ENCODE measurements around the gene FMN1. TPM values are rescaled to one million over a fixed set of nuclear protein-coding genes. Genes with fewer than 3 reads are reported as not detected.

Gene FMN1, protein sequence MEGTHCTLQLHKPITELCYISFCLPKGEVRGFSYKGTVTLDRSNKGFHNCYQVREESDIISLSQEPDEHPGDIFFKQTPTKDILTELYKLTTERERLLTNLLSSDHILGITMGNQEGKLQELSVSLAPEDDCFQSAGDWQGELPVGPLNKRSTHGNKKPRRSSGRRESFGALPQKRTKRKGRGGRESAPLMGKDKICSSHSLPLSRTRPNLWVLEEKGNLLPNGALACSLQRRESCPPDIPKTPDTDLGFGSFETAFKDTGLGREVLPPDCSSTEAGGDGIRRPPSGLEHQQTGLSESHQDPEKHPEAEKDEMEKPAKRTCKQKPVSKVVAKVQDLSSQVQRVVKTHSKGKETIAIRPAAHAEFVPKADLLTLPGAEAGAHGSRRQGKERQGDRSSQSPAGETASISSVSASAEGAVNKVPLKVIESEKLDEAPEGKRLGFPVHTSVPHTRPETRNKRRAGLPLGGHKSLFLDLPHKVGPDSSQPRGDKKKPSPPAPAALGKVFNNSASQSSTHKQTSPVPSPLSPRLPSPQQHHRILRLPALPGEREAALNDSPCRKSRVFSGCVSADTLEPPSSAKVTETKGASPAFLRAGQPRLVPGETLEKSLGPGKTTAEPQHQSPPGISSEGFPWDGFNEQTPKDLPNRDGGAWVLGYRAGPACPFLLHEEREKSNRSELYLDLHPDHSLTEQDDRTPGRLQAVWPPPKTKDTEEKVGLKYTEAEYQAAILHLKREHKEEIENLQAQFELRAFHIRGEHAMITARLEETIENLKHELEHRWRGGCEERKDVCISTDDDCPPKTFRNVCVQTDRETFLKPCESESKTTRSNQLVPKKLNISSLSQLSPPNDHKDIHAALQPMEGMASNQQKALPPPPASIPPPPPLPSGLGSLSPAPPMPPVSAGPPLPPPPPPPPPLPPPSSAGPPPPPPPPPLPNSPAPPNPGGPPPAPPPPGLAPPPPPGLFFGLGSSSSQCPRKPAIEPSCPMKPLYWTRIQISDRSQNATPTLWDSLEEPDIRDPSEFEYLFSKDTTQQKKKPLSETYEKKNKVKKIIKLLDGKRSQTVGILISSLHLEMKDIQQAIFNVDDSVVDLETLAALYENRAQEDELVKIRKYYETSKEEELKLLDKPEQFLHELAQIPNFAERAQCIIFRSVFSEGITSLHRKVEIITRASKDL (N-terminal part only)
- 2.7 and 4.3 TPM in 2 replicates for total RNA-seq

DNA sequence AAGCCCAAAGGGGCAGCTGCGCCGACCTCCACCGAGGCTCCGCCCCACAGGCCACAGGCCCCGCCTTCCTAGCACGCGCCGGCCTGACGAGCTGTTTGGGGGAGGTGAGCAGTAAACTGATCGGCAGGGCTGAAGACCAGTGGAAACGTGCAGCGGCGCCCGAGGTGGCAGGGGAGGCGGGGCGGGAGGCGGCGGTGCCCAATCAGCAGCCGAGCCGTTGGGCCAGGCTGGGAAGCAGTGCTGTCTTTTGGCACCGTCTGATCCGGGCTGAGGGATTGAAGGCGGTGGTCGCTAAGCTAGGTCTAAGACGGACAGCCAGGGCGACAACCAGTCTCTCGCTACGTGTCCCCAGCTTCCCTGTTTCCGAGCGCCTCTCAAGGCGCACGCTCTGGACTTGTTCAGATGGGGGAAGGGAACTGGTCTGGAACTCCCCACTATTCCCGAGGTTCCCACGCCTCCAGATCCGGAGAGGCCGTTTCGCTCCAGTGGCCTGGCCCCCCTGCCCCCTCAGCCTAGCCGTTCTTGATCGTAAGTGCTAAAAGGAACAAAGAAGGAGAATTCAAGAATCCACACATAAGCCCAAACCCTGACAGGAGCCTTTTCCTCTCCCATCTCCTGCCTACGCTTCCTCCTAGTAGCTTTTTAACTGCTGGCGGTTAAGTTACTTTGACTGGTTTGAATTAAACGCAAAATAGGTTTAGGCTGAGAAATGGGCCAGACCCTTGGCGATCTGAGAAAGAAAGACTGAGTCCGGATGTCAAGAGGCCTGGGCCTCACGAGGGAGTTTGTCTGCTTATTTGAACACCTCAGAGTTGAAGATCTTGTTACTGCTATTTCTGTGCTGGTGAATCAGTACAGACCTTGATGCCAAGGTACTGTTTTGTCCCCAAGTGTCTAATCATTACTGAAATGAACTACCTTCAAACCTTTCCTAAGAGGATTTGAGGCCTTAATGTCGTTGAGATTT, at the start of gene FMN1:
TSS of gene FMN1 (minus strand) at position 11 of the 967 bp plus-strand sequence. CDS start 39,800 bp downstream, outside the sequence.
- H3K4me3 ChIP-seq (ENCODE audit: low read depth, low read length) = peak within 1 kb of the TSS; percentile 61
- TF ChIP-seq, protein P1, sequence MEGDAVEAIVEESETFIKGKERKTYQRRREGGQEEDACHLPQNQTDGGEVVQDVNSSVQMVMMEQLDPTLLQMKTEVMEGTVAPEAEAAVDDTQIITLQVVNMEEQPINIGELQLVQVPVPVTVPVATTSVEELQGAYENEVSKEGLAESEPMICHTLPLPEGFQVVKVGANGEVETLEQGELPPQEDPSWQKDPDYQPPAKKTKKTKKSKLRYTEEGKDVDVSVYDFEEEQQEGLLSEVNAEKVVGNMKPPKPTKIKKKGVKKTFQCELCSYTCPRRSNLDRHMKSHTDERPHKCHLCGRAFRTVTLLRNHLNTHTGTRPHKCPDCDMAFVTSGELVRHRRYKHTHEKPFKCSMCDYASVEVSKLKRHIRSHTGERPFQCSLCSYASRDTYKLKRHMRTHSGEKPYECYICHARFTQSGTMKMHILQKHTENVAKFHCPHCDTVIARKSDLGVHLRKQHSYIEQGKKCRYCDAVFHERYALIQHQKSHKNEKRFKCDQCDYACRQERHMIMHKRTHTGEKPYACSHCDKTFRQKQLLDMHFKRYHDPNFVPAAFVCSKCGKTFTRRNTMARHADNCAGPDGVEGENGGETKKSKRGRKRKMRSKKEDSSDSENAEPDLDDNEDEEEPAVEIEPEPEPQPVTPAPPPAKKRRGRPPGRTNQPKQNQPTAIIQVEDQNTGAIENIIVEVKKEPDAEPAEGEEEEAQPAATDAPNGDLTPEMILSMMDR (conservative IDR thresholded peaks at IDR 0.05; ENCODE audit: low read depth, low read length) = no peak
- DNase-seq (ENCODE audit: low read depth) = peak; percentile 63

DNA sequence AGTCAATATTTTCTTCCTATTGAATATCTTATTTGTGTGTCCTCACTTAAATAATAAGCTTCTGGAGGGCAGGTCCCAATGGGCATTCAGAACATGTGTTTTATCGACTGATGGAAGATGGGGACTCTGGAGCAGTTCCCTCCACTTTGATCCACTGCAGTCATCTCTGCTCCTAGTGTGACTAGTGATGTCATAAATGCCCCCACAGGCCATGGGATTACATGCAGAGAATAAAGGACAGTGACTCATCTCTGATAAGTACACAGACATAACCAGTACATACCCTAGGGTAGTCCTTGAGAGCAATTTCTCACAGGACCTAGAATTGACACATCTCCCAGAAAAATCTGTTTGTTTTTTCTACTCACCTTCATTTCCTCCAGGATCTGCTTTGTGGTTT, 49.4 kb upstream of the FMN1 start:
- TF ChIP-seq, protein P1 (conservative IDR thresholded peaks at IDR 0.05; ENCODE audit: low read depth, low read length) = no peak
- peak; percentile 46 for DNase-seq (ENCODE audit: low read depth)
- no peak overlapping the region for H3K4me3 ChIP-seq (ENCODE audit: low read depth, low read length)

DNA sequence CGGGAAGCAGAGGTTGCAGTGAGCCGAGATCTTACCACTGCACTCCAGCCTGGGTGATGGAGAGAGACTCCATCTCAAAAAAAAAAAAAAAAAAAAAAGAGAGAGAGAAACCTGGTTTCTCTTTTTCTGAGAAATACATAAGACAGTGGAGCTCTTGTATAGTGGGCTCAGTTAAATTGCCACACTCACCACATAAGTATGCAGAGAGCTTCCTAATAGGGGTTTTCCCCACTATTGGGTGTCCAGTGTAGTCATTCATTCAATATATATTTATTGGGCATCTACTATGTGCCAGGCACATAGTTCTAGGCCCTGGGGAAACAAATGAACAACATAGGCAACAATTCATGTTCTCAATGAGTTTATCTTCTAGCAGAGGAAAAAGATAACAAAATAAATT, 48.9 kb upstream of the FMN1 start:
- DNase-seq (ENCODE audit: low read depth) = peak; percentile 52
- TF ChIP-seq, protein P1 (conservative IDR thresholded peaks at IDR 0.05; ENCODE audit: low read depth, low read length) = no peak
- H3K4me3 ChIP-seq (ENCODE audit: low read depth, low read length) = no peak overlapping the region

DNA sequence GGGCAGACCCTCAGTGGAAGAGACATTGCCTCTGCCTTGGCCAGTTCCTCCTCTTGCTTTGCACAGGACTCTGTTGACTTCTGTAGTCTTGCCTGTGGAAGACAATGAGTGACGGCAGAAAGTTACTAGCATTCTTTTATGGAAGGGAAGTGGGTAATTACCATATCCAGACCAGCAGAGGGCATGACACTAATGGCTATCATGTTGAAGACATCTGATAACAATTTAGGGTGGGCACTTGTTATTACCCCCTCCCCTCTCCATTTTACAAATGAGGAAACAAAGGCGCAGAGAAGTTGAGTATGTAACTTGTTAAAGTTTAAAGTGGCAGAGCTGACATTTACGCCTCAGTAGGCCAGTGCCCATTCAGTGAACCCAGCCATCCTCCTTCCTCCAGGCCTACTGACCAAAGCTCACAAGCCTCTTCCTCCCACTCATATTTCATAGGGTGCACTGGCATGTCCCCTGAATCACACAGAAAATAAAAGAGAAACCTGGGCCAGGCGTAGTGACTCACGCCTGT, 48.2 kb upstream of the FMN1 start:
- no peak overlapping the region for H3K4me3 ChIP-seq (ENCODE audit: low read depth, low read length)
- DNase-seq (ENCODE audit: low read depth) = peak; percentile 91
- TF ChIP-seq, protein P1 (conservative IDR thresholded peaks at IDR 0.05; ENCODE audit: low read depth, low read length) = peak; percentile 67

DNA sequence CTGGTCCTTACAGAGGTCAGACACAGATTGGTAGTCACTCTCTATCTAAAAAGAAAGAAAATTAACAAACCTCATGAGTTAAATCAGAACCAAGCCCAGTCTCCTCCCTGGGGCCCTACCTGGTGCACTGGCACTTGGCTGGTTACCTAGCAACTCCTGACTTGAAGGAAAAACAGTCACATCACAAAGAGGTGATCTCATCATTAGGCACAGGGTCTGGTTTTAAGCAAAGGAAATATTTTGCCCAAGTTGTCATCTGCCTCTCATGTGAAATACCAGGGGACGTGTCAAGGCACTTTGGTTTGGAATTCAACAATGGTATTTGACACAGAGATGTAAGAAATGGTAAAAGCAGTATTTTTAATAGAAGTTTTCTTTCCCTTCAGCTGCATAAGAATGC, 47.7 kb upstream of the FMN1 start:
- DNase-seq (ENCODE audit: low read depth) = peak; percentile 98
- TF ChIP-seq, protein P1 (conservative IDR thresholded peaks at IDR 0.05; ENCODE audit: low read depth, low read length) = no peak
- H3K4me3 ChIP-seq (ENCODE audit: low read depth, low read length) = no peak overlapping the region
